Subcutaneous adipose tissue (tissue), 4 donors: ENCODE measurements around the gene ERAL1. TPM values are rescaled to one million over a fixed set of nuclear protein-coding genes. Genes with fewer than 3 reads are reported as not detected.

Source experiments
- CTCF ChIP-seq: fragments of 450-650 bp; IDR thresholded peaks from one replicate; pipeline ENCODE4 v1.5.1; 2016; ENCODE audit warnings: low read depth, mild to moderate bottlenecking, control low read depth, antibody characterized with exemption, moderate library complexity
- total RNA-seq, 4 donors: library from RNA; depleted of rRNA; stranded (reverse); fragments of >200 nt; gene quantifications; one replicate each; pipeline ENCODE4 v1.1.0, GENCODE V29; 2016

Gene ERAL1
- total RNA-seq, 4 donors from 2014 or later = 22.7 to 34.2 (median 25.0) TPM

- TF ChIP-seq CTCF = no peak
These were observed 1.3 kb downstream of the ERAL1 start for GRCh38 chr17:28856028-28856574.

GRCh38 chr17:28857905-28858800 is 3.3 kb downstream of the ERAL1 start:
- no peak for TF ChIP-seq CTCF

GRCh38 chr17:28858801-28859355 is 4.1 kb downstream of the ERAL1 start:
- no peak for TF ChIP-seq CTCF

GRCh38 chr17:28860363-28860808 is 5.6 kb downstream of the ERAL1 start:
- no peak for TF ChIP-seq CTCF

GRCh38 chr17:28861393-28862203 is 6.8 kb downstream of the ERAL1 start:
- TF ChIP-seq CTCF = no peak

GRCh38 chr17:28862561-28862960 is 7.7 kb downstream of the ERAL1 start:
- TF ChIP-seq CTCF = no peak
